ENCODE results near the gene OR6M1.

DNA sequence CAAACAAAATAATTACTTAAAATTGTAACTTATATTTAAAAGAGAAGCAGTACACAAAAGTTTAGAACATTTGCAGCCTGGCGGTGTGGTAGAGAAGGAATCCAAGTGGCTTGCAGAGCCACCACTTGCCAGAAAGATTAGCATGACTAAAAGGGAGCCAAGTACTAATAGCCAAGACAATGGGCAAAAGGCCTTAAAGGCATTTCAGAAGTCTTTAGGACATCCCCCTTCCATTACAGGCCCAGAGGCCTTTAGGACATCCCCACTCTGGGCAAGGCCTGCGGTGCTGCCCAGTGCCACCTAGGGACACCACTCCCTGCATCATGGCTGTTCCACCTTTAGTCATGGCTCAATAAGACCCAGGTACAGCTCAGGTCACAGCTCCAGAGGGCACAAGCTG, 46.9 kb upstream of the OR6M1 start:
- no peak for TF ChIP-seq EZH2phosphoT487 (IDR thresholded peaks at IDR 0.05; ENCODE audit: insufficient read depth, low read depth)
- TF ChIP-seq EZH2 (IDR thresholded peaks at IDR 0.05; ENCODE audit: insufficient read depth, poor library complexity, severe bottlenecking) = no peak
